HG03571 (cell line): ENCODE measurements around the gene UNC5A.

Experiments used
- ATAC-seq: cut with Tn5 transposase; IDR thresholded peaks from one replicate; pipeline ENCODE4 v1.9.1; 2021; ENCODE audit not compliant: unreplicated experiment

The UNC5A gene

GRCh38 chr5:176819476-176819875 lies 9.1 kb downstream of the UNC5A start:
- no peak for ATAC-seq

GRCh38 chr5:176820937-176821336 lies 10.6 kb downstream of the UNC5A start:
- ATAC-seq, result no peak

GRCh38 chr5:176821441-176821840 lies 11.1 kb downstream of the UNC5A start:
- no peak for ATAC-seq

- ATAC-seq, result no peak
These were observed 11.9 kb downstream of the UNC5A start for GRCh38 chr5:176822041-176822792.

- no peak for ATAC-seq
These were observed 12.6 kb downstream of the UNC5A start for GRCh38 chr5:176822793-176823481.

GRCh38 chr5:176823869-176824412 lies 13.6 kb downstream of the UNC5A start:
- no peak for ATAC-seq

- no peak for ATAC-seq
These were observed 14.2 kb downstream of the UNC5A start for GRCh38 chr5:176824604-176825003.

- no peak for ATAC-seq
These were observed 14.9 kb downstream of the UNC5A start for GRCh38 chr5:176825234-176825633.

- ATAC-seq, result no peak
These were observed 15.6 kb downstream of the UNC5A start for GRCh38 chr5:176825957-176826356.

- ATAC-seq, result no peak
These were observed 17.5 kb downstream of the UNC5A start for GRCh38 chr5:176827736-176828414.

GRCh38 chr5:176829320-176829719 lies 19.0 kb downstream of the UNC5A start:
- ATAC-seq, result no peak

- no peak for ATAC-seq
These were observed 20.1 kb downstream of the UNC5A start for GRCh38 chr5:176830422-176830994.

GRCh38 chr5:176830995-176831423 lies 20.6 kb downstream of the UNC5A start:
- ATAC-seq, result no peak

GRCh38 chr5:176831425-176831824 lies 21.1 kb downstream of the UNC5A start:
- no peak for ATAC-seq

GRCh38 chr5:176832162-176832561 lies 21.8 kb downstream of the UNC5A start:
- no peak for ATAC-seq

- ATAC-seq, result no peak
These were observed 22.9 kb downstream of the UNC5A start for GRCh38 chr5:176833286-176833685.

- no peak for ATAC-seq
These were observed 25.6 kb downstream of the UNC5A start for GRCh38 chr5:176835918-176836317.

- ATAC-seq, result no peak
These were observed 26.7 kb downstream of the UNC5A start for GRCh38 chr5:176836811-176837706.

- no peak for ATAC-seq
These were observed 27.4 kb downstream of the UNC5A start for GRCh38 chr5:176837707-176838115.

- ATAC-seq, result no peak
These were observed 33.3 kb downstream of the UNC5A start for GRCh38 chr5:176843673-176844072.
